GM10266 (cell line): ENCODE data around the gene MED13.
"Not testable (repeated sequence)": the region's sequence is repeated elsewhere in the genome, so short reads cannot be mapped to it uniquely, and the experiment has no call there.

Experiments
- DNase-seq: peaks from one replicate; pipeline ENCODE4 v3.0.0; 2012; ENCODE audit errors: extremely low spot score
- TF ChIP-seq, protein P1 (sequence below): IDR thresholded peaks from 2 replicates; pipeline ENCODE4 v1.5.1; 2012; ENCODE audit warnings: mild to moderate bottlenecking, low read depth; ENCODE audit not compliant: control insufficient read depth, insufficient read depth; ENCODE audit errors: missing control alignments

MED13 gene

DNA sequence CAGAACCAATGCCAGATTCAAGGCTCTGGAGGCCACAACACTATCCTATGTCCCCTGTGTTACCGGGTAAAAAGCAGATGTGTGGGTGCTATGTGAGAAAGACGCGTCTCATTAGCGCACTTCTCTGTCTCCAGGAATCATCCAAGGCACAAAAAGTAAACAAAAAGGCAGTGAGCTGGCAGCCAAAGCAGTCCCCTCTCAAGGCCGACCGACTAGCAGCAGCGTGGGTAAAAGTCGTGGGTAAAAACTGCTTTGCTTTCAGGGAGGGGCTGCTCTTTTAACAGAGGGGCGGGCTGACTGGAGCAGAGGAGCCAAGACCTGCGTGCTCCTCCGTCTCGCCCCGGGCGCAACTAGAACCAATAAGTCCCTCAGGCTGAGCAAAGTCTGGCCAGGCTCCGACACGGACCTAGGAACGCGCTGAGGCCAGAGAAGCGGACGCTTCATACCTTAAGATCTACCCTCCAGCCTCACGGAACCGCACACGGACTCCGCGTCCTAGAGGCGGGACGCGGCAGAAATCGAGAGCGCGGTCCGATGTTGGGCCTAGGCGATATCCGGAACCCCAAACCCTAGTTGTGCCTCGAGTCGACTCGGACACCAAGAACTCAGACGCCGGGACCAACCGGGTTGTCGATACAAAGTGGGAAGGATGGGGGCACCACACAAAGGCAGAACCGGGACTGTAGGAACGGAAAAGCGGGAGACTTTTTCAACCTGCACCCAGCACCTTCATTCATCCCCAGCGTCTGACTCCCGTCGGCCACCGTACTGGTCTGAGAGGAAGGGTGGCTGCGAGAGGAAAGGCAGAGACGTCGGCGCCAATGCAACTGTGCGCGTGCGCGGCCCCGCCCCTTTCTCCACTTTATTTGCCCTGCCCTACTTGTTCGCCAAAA, 137.6 kb downstream of the MED13 start, which contains the start of gene INTS2:
Gene INTS2, minus strand, starts transcription at position 775 of the 893 bp plus-strand sequence. CDS start 1,338 bp downstream, outside the sequence.
- peak; percentile 92 for DNase-seq
- TF ChIP-seq, protein P1, sequence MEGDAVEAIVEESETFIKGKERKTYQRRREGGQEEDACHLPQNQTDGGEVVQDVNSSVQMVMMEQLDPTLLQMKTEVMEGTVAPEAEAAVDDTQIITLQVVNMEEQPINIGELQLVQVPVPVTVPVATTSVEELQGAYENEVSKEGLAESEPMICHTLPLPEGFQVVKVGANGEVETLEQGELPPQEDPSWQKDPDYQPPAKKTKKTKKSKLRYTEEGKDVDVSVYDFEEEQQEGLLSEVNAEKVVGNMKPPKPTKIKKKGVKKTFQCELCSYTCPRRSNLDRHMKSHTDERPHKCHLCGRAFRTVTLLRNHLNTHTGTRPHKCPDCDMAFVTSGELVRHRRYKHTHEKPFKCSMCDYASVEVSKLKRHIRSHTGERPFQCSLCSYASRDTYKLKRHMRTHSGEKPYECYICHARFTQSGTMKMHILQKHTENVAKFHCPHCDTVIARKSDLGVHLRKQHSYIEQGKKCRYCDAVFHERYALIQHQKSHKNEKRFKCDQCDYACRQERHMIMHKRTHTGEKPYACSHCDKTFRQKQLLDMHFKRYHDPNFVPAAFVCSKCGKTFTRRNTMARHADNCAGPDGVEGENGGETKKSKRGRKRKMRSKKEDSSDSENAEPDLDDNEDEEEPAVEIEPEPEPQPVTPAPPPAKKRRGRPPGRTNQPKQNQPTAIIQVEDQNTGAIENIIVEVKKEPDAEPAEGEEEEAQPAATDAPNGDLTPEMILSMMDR = no peak

DNA sequence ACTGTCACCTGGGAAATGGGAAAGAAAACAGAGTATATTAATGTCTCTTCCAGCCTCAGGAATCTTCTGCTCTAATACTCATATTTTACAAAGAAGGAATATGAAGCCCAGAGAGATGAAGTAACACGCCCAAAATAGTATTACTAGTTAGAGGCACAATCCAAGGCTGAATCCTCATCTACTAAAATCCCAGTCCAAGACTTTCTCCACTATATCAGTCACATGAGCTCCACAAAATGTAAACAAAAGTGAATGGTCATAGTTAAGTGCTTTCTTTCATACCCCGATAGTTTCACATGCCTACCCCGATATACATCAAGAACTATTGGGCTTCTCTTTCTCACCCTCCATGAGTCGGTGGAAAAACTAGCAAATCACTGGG, 138.3 kb downstream of the MED13 start:
- TF ChIP-seq, protein P1 = no peak
- no peak for DNase-seq

DNA sequence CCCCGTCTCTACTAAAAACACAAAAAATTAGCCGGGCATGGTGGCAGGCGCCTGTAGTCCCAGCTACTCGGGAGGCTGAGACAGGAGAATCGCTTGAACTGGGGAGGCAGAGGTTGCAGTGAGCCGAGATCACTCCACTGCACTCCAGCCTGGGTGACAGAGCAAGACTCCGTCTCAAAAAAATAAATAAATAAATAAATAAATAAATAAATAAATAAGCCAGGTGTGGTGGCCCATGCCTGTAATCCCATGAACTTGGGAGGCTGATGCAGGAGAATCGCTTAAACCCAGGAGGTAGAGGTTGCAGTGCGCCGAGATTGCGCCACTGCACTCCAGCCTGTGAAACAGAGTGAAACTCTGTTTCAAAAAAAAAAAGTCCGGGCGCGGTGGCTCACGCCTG, 149.9 kb downstream of the MED13 start:
- DNase-seq = not testable (repeated sequence)

DNA sequence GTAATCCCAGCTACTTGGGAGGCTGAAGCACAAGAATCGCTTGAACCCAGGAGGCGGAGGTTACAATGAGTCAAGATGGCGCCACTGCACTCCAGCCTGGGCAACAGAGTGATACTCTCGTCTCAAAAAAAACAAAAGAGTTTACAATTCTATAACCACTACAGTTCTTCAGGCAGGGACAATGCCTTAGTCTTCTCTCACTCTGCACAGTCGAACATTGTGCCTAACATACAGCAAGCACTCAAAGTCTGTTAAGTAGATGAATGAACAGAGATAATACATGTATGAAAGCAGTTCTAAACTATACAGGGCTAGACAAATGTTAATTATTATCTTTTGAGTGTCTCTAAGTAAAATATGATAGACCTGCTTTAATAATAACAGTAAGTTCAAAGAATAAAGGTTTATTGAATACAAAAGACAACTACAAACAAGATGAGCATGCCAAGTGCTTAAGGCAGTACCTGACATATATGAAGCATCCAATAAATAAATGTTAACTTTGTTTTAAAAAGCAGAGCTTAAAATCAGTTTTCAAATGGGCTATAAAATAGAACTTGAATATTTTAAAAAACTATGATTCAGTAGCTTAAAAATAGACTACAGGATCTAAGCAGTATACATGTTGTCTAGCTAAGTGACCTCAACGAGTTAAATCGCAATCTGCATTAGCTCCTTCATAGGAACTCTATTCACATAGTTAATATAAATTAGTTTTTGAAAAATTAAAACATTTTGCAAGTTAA, 156.6 kb downstream of the MED13 start:
- no peak for DNase-seq
- TF ChIP-seq, protein P1 = no peak

DNA sequence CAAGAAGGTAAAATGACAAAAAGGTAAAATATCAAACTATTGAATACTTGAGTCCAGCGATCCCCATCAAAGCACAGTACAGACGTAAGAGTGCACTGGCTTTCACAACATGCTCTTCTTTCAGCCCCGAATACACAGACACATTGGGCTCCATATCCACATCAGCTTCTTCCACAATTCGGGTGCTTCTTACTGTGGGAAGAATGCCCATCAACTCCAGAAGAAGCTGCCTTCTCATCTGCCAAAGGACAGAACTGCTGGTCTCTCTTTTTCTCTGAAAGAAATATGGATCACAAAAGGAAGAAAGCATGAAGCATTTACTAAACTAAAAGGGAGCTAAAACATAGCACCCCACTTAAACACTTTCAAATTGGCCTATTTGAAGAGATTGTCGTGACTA, 157.7 kb downstream of the MED13 start:
- TF ChIP-seq, protein P1 = no peak

DNA sequence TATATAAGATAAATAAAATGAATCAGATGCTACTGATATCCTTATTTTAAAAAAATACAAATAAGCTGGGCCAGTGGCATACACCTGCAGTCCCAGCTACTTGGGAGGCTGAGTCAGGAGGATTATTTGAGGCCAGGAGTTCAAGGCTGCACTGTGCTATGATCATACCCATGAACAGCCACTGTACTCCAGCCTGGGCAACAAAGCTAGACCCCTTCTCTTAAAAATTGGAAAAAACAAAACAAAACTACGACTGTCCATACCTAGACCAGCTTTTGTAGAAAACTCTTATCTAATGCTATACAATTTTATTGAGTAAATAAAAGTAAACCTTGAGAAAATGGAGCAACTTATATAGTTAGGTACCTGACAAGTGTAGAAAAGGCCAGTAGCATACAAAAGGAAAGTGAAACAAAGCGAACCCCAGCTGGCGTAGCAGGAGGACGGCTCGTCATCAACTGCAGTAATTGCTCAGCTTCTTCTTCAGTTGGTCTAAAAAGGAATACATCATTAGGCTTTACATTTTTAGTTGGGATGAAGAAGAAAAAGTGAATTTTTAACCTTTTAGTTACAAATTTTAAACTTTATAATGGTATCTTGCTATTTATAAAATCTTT, 160.9 kb downstream of the MED13 start:
- DNase-seq = peak; percentile 64
- TF ChIP-seq, protein P1 = no peak

More for the DNA sequence above, 157.7 kb downstream of the MED13 start:
- no peak for DNase-seq

DNA sequence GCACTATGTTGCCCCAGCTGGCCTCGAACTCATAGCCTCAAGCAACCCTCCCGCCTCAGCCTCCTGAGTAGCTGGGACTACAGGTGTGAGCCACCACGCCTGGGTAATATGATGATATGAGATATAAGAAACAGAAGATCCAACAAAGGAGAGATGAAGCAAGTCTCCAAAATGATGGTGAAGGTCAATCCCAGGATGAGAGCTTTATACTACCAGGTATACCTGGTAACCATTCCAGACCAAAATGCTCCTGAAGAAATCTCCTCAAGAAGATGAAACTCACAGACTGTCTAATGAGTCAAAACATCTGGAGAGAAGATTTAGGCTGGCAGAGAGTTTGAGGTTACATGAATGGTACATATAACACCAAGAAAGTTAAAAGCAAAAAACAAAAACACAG, 161.8 kb downstream of the MED13 start:
- no peak for DNase-seq
- TF ChIP-seq, protein P1 = no peak
